Coronary artery (tissue), 2 donors: Measurements from ENCODE around the gene ZC3H12D.

ENCODE experiments used
- DNase-seq: peaks from one replicate; pipeline ENCODE4 v3.0.0-alpha.2; 2017; ENCODE audit warnings: low spot score
- H3K27ac ChIP-seq, 2 donors: fragments of 200-600 bp; sonication (generic); one replicate each; pipeline ENCODE4 v1.5.1; 2016 to 2019
- H3K4me3 ChIP-seq: fragments of 200-600 bp; sonication (generic); 2 replicates; pipeline ENCODE4 v1.5.1; 2016; ENCODE audit warnings: mild to moderate bottlenecking, moderate library complexity
- TF ChIP-seq, protein P1 (sequence below): fragments of 200-600 bp; sonication (generic); IDR thresholded peaks from one replicate; pipeline ENCODE4 v1.5.1; 2019; ENCODE audit warnings: antibody characterized with exemption

The ZC3H12D gene

DNA sequence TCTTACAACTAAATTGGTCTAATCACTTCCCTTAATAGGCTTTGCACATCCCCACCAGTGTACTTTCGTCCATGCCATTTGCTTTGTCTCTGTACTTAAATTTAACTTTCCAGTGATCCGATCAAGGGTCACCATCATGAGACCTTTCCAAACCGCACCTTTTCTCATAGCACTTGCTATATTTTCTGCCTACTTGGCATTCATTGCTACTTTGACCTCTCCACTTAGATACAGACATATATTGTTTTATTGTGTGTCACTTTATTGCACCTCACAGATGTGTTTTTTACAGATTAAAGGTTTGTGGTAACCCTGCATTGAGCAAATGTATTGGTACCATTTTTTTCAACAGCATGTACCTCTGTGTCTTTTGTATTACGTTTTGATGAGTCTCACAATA is 70.0 kb downstream of the ZC3H12D start:
- Histone ChIP-seq H3K4me3 (no peak overlapping the region), H3K27ac (no peak overlapping the region)
- no peak for DNase-seq
- TF ChIP-seq, protein P1, sequence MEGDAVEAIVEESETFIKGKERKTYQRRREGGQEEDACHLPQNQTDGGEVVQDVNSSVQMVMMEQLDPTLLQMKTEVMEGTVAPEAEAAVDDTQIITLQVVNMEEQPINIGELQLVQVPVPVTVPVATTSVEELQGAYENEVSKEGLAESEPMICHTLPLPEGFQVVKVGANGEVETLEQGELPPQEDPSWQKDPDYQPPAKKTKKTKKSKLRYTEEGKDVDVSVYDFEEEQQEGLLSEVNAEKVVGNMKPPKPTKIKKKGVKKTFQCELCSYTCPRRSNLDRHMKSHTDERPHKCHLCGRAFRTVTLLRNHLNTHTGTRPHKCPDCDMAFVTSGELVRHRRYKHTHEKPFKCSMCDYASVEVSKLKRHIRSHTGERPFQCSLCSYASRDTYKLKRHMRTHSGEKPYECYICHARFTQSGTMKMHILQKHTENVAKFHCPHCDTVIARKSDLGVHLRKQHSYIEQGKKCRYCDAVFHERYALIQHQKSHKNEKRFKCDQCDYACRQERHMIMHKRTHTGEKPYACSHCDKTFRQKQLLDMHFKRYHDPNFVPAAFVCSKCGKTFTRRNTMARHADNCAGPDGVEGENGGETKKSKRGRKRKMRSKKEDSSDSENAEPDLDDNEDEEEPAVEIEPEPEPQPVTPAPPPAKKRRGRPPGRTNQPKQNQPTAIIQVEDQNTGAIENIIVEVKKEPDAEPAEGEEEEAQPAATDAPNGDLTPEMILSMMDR: no peak

DNA sequence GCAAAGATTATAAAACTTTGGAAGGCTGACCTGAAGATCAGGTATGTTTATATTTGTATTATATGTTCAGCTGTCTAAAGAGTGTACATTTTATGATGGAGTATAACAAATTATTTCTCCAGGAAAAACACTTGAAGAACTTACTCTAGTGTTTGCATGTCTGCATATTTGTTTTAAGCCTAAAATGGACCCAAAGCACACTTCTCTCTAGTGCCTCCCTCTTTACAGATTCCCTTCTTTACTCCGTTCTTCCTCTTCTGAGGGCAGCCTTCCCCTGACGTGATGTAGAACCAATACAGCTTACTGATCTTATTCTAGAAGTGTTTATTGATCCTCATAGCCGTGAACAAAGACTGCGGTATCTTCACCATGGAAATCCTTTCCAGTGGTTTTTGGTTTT is 70.8 kb downstream of the ZC3H12D start:
- H3K4me3 ChIP-seq: no peak overlapping the region
- TF ChIP-seq, protein P1: no peak
- no peak overlapping the region for H3K27ac ChIP-seq
- DNase-seq: no peak

DNA sequence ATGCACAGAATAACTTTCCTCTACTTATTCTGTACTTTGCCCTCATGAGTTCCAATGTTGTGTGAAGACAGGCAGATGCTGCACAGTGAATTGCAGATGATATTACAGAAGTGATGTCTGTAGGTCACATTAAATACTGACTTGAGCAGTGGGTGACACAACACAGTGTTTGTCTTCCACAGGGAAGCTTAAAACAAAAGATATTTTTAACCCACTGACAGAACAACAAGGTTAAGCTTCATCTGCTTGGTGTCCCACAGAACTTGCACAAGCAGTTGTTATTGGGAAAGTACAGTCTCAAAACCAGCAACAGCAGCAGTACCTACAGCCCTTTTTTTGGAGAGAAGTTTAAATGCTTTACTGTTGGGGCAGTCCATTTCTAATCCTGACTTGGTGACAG is 74.3 kb downstream of the ZC3H12D start:
- no peak overlapping the region for H3K4me3 ChIP-seq
- no peak for DNase-seq
- TF ChIP-seq, protein P1: no peak
- H3K27ac ChIP-seq: no peak overlapping the region

DNA sequence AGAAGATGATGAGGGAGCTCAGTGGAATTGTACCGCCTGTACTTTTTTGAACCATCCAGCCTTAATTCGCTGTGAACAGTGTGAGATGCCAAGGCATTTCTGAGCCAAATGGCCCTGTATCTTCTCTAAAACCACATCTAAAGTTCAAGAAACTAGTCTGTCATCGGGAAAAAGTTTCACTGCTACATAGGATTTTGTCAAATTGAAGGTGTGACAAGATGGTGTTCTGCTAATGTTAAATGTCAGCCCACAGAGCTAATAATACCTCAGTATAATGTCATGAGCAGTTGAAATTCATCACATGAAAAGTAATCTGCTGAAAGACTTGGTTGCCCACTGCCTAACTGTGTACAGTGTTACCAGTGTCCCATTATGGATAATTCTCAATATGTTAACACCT is 75.2 kb downstream of the ZC3H12D start:
- TF ChIP-seq, protein P1: no peak
- H3K27ac ChIP-seq: no peak overlapping the region

DNA sequence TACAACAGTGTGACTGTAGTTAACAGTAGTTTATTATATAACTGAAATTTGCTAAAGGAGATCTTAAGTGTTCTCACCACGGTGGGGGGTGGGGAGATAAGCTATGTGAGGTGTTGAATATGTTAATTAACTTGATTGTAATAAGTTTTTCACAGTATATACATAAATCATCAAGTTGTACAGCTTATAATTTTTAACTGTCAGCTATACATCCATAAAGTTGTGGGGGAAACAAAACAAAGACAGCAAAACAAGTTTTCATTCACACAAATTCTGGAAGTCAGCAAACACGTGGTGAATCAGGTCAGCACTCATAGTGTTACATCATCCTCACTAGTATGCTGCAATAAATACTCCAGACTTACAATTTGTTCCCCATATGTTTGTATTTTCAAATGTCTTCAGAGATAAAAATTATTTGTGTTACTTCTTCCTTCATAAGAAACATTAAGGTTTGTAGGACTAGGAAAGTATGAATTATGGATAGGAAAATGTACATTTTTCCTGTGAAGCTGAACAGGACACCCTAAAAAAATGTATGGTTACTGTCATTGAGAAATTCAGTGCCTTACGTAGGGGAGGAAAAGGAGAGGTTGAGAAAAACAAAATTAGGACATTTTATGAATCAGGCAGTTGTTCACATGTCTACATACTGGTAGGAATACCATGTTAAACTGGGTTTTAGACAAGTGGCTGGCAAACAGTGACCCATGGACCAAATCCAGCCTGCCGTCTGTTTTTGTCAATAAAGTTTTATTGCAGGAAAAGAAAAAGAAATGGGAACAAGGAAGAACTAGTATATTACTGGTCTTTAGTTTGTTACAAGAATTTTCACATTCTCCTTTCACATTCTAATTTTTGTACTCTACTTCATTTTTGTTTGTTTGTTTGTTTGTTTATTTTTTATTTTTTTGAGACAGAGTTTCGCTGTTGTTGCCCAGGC is 78.7 kb downstream of the ZC3H12D start:
- Histone ChIP-seq H3K4me3 (no peak overlapping the region), H3K27ac (peak overlapping the region in 1 of 2 donors; percentile 5)
- TF ChIP-seq, protein P1: no peak
- no peak for DNase-seq

More for the DNA sequence above, 75.2 kb downstream of the ZC3H12D start:
- no peak overlapping the region for H3K4me3 ChIP-seq
- DNase-seq: no peak

DNA sequence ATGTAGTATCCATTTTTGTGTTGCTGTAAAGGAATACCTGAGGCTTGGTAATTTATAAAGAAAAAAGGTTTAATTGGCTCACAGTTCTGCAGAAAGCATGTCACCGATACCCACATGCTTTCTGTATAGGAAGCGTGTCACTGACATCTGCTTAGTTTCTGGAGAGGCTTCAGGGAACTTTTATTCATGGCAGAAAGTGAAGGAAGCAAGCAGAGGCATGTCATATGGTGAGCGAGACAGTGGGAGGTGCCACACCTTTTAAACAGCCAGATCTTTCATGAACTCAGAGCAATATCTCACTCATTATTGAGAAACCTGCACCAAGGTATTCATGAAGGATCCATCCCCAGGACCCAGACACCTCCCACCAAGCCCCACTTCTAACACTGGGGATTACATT is 81.3 kb downstream of the ZC3H12D start:
- DNase-seq: no peak
- Histone ChIP-seq H3K4me3 (no peak overlapping the region), H3K27ac (no peak overlapping the region)
- TF ChIP-seq, protein P1: no peak

DNA sequence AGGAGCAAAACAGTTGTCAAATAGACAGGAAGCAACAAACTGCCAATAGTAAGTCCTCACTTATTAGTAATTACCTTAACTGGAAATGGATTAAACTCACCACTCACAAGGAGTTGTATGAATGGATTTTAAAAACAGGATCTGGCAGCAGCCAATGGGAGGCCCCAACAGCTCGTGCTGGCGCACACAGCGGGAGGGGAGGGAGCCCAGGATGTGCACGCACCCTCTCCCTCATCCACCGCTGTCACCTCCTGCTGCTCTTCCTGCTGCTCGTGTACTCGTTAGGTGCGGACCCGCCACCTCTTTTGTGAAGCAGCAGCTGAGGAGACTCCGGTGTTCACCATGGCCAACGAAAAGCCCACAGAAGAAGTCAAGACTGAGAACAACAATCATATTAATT is 84.8 kb downstream of the ZC3H12D start, which contains the start of gene SUMO4:
SUMO4 (plus strand) TSS at position 213 of the 400 bp plus-strand sequence; CDS start at position 343, 130 bp downstream.
- TF ChIP-seq, protein P1: no peak
- no peak for DNase-seq
- Histone ChIP-seq H3K27ac (no peak within 1 kb of the TSS), H3K4me3 (no peak within 1 kb of the TSS)
